K562 (cell line): Measurements from ENCODE around the gene CGNL1. TPM values are rescaled to one million over a fixed set of nuclear protein-coding genes. Genes with fewer than 3 reads are reported as not detected.
A peak's percentile ranks its signal among the peaks of the same experiment; 100 is the strongest.

Experiments
- ATAC-seq: fragments of 200-7000 bp; cut with Tn5 transposase; 3 replicates; pipeline ENCODE4 v1.9.1; 2020; ENCODE audit warnings: moderate library complexity
- BruUV-seq: library from RNA; stranded (reverse); fragments of 400-500 nt; replicated peaks from 2 replicates; lab custom pipeline; 2021; lab: Mats Ljungman, UMichigan
- CTCF ChIA-PET: fragments of 300-600 bp; formaldehyde crosslinking; extraction: SDS; loops from one replicate; lab custom pipeline; 2021; ENCODE audit warnings: low intra/inter-chr PET ratio; lab: Yijun Ruan, JAX
- POLR2A ChIA-PET: fragments of 300-600, 350-650 bp; sonication (Branson Sonifier 250); formaldehyde crosslinking; extraction: SDS; loops from one replicate; lab custom pipeline; 2021; ENCODE audit warnings: antibody characterized with exemption, inconsistent platforms; lab: Yijun Ruan, JAX
- DNase-seq, 4 experiments: peaks; one replicate each; pipeline versions ENCODE4 v3.0.0 to v3.0.0-alpha.2; 2011 to 2018; ENCODE audit warnings: low spot score in 3 of 4, mixed read lengths in 3 of 4; ENCODE audit errors: extremely low read depth in 1 of 4
- FAIRE-seq: peaks from 2 replicates; lab custom pipeline; 2011; peaks lifted over from hg19 to GRCh38; lab: Jason Lieb, UNC
- H2AFZ ChIP-seq: 2 replicates; pipeline ENCODE4 v1.6.0; 2011; ENCODE audit warnings: low read depth, low read length, control low read depth, inconsistent platforms
- H3K27ac ChIP-seq: fragments of 200-600 bp; 3 replicates; pipeline ENCODE4 v1.8.0; 2011; ENCODE audit warnings: low read depth, mild to moderate bottlenecking, control low read depth, inconsistent platforms, low read length, moderate library complexity, mixed read lengths; ENCODE audit errors: extremely low read depth
- H3K27me3 ChIP-seq, 2 experiments: fragments of 300-600 bp in 1 of 2; 2 replicates in 1 of 2; 3 replicates in 1 of 2; pipeline versions ENCODE4 v1.6.0 to v1.8.0; 2011; ENCODE audit warnings: inconsistent platforms in 2 of 2, low read length in 2 of 2, mild to moderate bottlenecking in 1 of 2, mixed read lengths in 1 of 2, moderate library complexity in 1 of 2; ENCODE audit not compliant: control insufficient read depth in 2 of 2, insufficient read depth in 2 of 2
- H3K36me3 ChIP-seq: fragments of 300-600 bp; 3 replicates; pipeline ENCODE4 v1.8.0; 2011; ENCODE audit warnings: mild to moderate bottlenecking, low read length, inconsistent platforms; ENCODE audit not compliant: control insufficient read depth, insufficient read depth
- H3K4me1 ChIP-seq, 2 experiments: fragments of 200-600 bp in 1 of 2; replicated peaks in 1 of 2; 2 replicates in 1 of 2; 3 replicates in 1 of 2; pipeline versions ENCODE4 v1.5.1 to v1.8.0; 2011; ENCODE audit warnings: inconsistent platforms in 2 of 2, low read length in 2 of 2, mild to moderate bottlenecking in 1 of 2, mixed read lengths in 1 of 2, moderate library complexity in 1 of 2; ENCODE audit not compliant: control insufficient read depth in 2 of 2, insufficient read depth in 2 of 2
- H3K4me2 ChIP-seq: 2 replicates; pipeline ENCODE4 v1.6.1; 2011; ENCODE audit warnings: low read length, control low read depth, inconsistent platforms, mixed read lengths; ENCODE audit not compliant: insufficient read depth
- H3K4me3 ChIP-seq: fragments of 200-600 bp; sonication (generic), shearing (Covaris generic); 2 replicates; pipeline ENCODE4 v1.5.1; 2016; ENCODE audit warnings: control low read depth, inconsistent platforms
- H3K79me2 ChIP-seq: fragments of 200-600 bp; 3 replicates; pipeline ENCODE4 v1.8.0; 2011; ENCODE audit warnings: low read length, inconsistent platforms; ENCODE audit not compliant: control insufficient read depth, insufficient read depth
- H3K9ac ChIP-seq, 2 experiments: 2 replicates each; pipeline versions ENCODE4 v1.6.0 to v1.6.1; 2011; ENCODE audit warnings: low read depth in 2 of 2, low read length in 2 of 2, control low read depth in 1 of 2, inconsistent platforms in 1 of 2, mild to moderate bottlenecking in 1 of 2, mixed read lengths in 1 of 2; ENCODE audit not compliant: insufficient read depth in 1 of 2
- H3K9me1 ChIP-seq: one replicate; pipeline ENCODE4 v1.6.0; 2011; ENCODE audit warnings: inconsistent platforms, mild to moderate bottlenecking, low read length, moderate library complexity; ENCODE audit not compliant: control insufficient read depth, insufficient read depth
- H3K9me3 ChIP-seq: replicated peaks from 2 replicates; pipeline ENCODE4 v1.5.1; 2011; ENCODE audit warnings: low read depth, low read length, inconsistent platforms; ENCODE audit not compliant: control insufficient read depth, insufficient read depth
- H4K20me1 ChIP-seq: replicated peaks from 2 replicates; pipeline ENCODE4 v1.6.1; 2011; ENCODE audit warnings: low read length, inconsistent platforms, mixed read lengths; ENCODE audit not compliant: control insufficient read depth, insufficient read depth
- NCOR1 ChIP-seq: fragments of 450-650 bp; IDR thresholded peaks from 2 replicates; pipeline ENCODE4 v1.6.1; 2016; ENCODE audit warnings: mild to moderate bottlenecking, moderate library complexity
- NFIC ChIP-seq: fragments of 450-650 bp; IDR thresholded peaks from 2 replicates; pipeline ENCODE4 v1.6.1; 2017; ENCODE audit warnings: mild to moderate bottlenecking, inconsistent platforms
- NFIX ChIP-seq: fragments of 250-450 bp; sonication (Bioruptor Pico); IDR thresholded peaks from 2 replicates; pipeline ENCODE4 v1.4.0; 2020; ENCODE audit warnings: low read depth, mild to moderate bottlenecking, moderate library complexity
- WGBS: fragments of 100-300 bp; shearing (Covaris generic); methylation state at CpG from one replicate; pipeline ENCODE4 v1.1.6; 2016; ENCODE audit warnings: low coverage, mixed read lengths; ENCODE audit not compliant: insufficient coverage; ENCODE audit errors: missing lambda C conversion rate; 5-methylcytosine and 5-hydroxymethylcytosine counted together
- in situ Hi-C: fragments of 300-500 bp; cut with MboI; formaldehyde crosslinking; loops from 4 replicates; pipeline ENCODE4 v1.15.0; 2018; ENCODE audit warnings: inconsistent platforms, mixed read lengths
- intact Hi-C: fragments of 100-400 bp; cut with micrococcal nuclease; formaldehyde crosslinking; loops from 2 replicates; pipeline ENCODE4 v1.14.2; 2022
- polyA plus RNA-seq, 8 experiments: library from polyadenylated mRNA; depleted of rRNA in 4 of 8; stranded (reverse) in 5 of 8; unstranded in 3 of 8; fragments of >200 nt; fragmentation: Nextera tagmentation in 2 of 8; fragmentation: Illumina TruSeq in 1 of 8; extraction: Ambion mirVana in 2 of 8; extraction: Trizol in 1 of 8; gene quantifications; 2 replicates each; pipeline versions ENCODE4 v1.2.1 to v1.2.3, GENCODE V29; 2011 to 2014; ENCODE audit warnings: inconsistent platforms in 1 of 8, missing spikeins in 1 of 8
- total RNA-seq, 7 experiments: library from RNA; depleted of rRNA in 6 of 7; stranded (reverse); fragments of >200 nt in 6 of 7; fragmentation: Illumina TruSeq in 2 of 7; extraction: Trizol in 2 of 7; gene quantifications; 2 replicates each; pipeline versions ENCODE4 v1.2.1 to v1.2.3, GENCODE V29; 2011 to 2021; ENCODE audit warnings: low replicate concordance in 1 of 7
- TF ChIP-seq, protein P1 (sequence below), 2 experiments: fragments of 450-650 bp; IDR thresholded peaks; 2 replicates each; pipeline ENCODE4 v1.6.1; 2016

CGNL1 gene
- total and polyA plus RNA-seq, 9 of the 15 experiments (the other 6 are each of a cell fraction or from before 2014, with no cell fraction given): 0.01 to 0.07 TPM; not detected in 7

DNA sequence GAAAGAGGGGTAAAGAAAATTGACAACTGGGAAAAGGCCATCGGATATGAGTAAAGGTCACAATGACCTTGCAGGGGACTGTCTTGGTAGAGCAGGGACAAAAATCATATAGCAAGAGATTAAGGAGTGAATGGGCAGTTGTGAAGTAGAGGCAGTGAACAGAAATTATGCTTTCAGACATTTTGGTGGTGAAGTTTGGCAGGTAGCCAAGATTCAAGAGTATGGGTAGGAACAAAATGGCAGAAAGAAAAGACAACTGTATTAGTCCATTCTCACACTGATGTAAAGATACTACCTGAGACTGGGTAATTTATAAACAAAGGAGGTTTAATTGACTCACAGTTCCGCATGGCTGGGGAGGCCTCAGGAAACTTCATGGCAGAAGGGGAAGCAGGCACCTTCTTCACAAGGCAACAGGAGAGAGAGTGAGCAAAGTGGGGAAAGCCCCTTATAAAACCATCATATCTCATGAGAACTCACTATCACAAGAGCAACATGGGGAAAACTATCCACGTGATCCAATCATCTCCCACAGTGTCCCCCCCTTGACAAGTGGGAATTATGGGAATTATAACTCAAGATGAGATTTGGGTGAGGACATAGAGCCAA, 84.0 kb downstream of the CGNL1 start:
- no peak for DNase-seq
- WGBS: 10% methylated on average over 3 of the region's 3 CpGs
- no peak overlapping the region for H3K9ac ChIP-seq
- in situ Hi-C loops (no loop called here), intact Hi-C loops (loop anchor here (2.0 kb wide), 1 partner anchor 28 kb away; no protein-coding TSS in a partner anchor)
- H3K36me3 ChIP-seq: no peaks in the 10 kb centered on the region
- H3K4me2 ChIP-seq: no peak overlapping the region
- H3K4me3 ChIP-seq: no peak overlapping the region
- ATAC-seq: no peak
- ChIA-PET CTCF (no interaction called here), POLR2A (interaction anchor here (0.7 kb wide), 1 partner anchor 79 kb away, joined by 4 read pairs; no protein-coding TSS in a partner anchor)
- H3K27ac ChIP-seq: no peak overlapping the region
- H3K9me3 ChIP-seq: no peaks in the 10 kb centered on the region
- no peak for FAIRE-seq
- no peaks in the 10 kb centered on the region for H3K4me1 ChIP-seq
- TF ChIP-seq, protein P1, sequence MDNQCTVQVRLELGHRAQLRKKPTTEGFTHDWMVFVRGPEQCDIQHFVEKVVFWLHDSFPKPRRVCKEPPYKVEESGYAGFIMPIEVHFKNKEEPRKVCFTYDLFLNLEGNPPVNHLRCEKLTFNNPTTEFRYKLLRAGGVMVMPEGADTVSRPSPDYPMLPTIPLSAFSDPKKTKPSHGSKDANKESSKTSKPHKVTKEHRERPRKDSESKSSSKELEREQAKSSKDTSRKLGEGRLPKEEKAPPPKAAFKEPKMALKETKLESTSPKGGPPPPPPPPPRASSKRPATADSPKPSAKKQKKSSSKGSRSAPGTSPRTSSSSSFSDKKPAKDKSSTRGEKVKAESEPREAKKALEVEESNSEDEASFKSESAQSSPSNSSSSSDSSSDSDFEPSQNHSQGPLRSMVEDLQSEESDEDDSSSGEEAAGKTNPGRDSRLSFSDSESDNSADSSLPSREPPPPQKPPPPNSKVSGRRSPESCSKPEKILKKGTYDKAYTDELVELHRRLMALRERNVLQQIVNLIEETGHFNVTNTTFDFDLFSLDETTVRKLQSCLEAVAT (IDR thresholded peaks at IDR 0.05): no peak
- peak; percentile 97 for TF ChIP-seq NFIC
- TF ChIP-seq NCOR1: no peak
- TF ChIP-seq NFIX: peak; percentile 84
- no peaks in the 10 kb centered on the region for H3K79me2 ChIP-seq
- H3K27me3 ChIP-seq: peaks cover 11 to 34% of the 10 kb centered on the region in 2 experiments; a peak in 4 of 5 replicates
- no peaks in the 10 kb centered on the region for H4K20me1 ChIP-seq
- BruUV-seq: no TSS peak
- no peak overlapping the region for H2AFZ ChIP-seq
- no peaks in the 10 kb centered on the region for H3K9me1 ChIP-seq
